GM18505 (cell line): ENCODE measurements around the gene CPNE8.

Source experiments
- ATAC-seq: cut with Tn5 transposase; IDR thresholded peaks from one replicate; pipeline ENCODE4 v1.9.1; 2021; ENCODE audit not compliant: unreplicated experiment
- POLR2A ChIP-seq: IDR thresholded peaks from 4 replicates; pipeline ENCODE4 v1.6.1; 2011; ENCODE audit warnings: borderline replicate concordance; ENCODE audit not compliant: insufficient read depth, insufficient read length; ENCODE audit errors: extremely low read depth

The CPNE8 gene

GRCh38 chr12:38648813-38649212, 256.6 kb downstream of the CPNE8 start:
- TF ChIP-seq POLR2A = no peak
- ATAC-seq = no peak

GRCh38 chr12:38646146-38646545, 259.2 kb downstream of the CPNE8 start:
- ATAC-seq = no peak
- TF ChIP-seq POLR2A = no peak

- no peak for TF ChIP-seq POLR2A
- no peak for ATAC-seq
Measured at GRCh38 chr12:38639625-38640024, 265.8 kb downstream of the CPNE8 start.

- ATAC-seq = no peak
Measured at GRCh38 chr12:38638401-38638800, 267.0 kb downstream of the CPNE8 start.

GRCh38 chr12:38633511-38633910, 271.9 kb downstream of the CPNE8 start:
- ATAC-seq = no peak
- TF ChIP-seq POLR2A = no peak

More at GRCh38 chr12:38638401-38638800, 267.0 kb downstream of the CPNE8 start:
- TF ChIP-seq POLR2A = no peak

GRCh38 chr12:38629064-38629463, 276.3 kb downstream of the CPNE8 start:
- no peak for TF ChIP-seq POLR2A
- no peak for ATAC-seq

DNA sequence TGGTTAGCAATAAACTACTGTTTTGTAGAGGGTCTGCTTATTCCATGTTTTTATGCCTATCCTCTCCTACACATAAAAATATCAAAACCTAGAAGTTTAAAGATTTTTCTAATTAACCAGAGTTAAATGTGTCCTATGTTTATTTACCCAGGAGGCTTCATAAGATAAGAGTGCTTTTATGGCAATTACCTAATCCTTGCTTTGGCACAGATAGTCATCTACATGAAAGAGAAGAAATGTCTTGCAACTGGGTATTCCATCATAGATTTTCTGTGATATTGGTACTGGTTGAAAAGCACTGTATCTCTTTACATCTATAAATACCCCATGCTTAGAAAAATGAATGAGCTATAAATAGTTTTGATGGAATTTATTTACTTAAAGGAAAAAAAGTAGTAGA, 277.1 kb downstream of the CPNE8 start:
- TF ChIP-seq POLR2A = no peak
- ATAC-seq = no peak

DNA sequence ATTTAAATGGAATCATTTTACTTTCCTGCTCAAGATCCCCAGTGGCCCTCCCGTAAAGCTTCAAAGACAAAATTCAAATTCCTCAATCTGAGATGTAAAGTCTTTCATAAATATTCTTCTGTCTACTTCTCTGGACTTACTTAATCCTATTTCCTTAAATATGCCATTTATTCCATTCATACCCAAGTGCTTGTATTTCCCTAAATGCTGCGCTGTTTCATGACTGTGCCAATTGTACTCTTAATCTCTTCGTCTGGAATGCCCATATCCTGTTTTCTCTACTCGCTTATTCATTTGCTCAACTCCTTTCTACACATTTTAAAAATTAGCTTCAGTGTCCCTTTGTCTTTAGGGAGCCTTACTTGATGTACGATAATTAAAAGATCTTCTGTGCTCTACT, 280.1 kb downstream of the CPNE8 start:
- TF ChIP-seq POLR2A = no peak
- no peak for ATAC-seq

DNA sequence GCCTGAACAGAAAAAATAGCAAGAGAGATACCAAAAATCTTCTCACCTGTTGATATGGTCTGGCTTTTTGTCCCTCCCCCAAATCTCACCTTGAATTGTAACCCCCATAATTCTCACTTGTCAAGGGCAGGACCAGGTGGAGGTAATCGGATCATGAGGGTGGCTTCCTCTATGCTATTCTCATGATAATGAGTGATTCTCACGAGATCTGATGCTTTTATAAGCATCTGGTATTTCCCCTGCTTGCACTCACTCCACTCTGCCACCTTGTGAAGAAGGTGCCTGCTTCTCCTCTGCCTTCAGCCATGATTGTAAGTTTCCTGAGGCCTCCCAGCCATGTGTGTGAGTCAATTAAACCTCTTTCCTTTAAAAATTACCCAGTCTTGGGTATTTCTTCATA, 291.2 kb downstream of the CPNE8 start:
- no peak for TF ChIP-seq POLR2A

DNA sequence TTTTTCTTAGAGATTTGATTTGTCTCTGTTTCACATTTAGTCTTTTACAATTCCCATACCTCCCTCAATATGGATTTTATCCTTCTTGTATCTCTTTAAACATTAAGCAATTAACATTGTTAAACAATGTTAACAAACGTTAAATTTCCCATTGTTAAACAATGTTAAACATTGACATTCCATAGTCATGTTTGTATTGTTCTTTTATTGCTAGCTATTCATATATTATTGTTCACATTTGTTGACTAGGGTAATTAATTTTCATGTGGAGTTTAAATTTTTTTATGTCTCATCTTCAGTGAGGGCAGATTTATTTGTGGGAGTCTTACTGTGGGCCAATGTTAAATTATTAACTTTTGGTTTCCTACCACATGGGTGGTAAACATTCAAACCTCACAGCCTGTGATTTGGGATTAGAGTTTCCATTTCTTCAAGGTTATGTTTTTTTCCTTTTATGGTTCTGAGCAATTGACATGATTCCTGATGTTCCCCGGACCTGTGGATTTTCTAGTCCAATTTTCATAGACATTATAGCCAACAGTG, 294.5 kb downstream of the CPNE8 start:
- TF ChIP-seq POLR2A = no peak
- ATAC-seq = no peak

More for the DNA sequence above, 291.2 kb downstream of the CPNE8 start:
- ATAC-seq = no peak

GRCh38 chr12:38607295-38607694, 298.1 kb downstream of the CPNE8 start:
- no peak for TF ChIP-seq POLR2A
- ATAC-seq = no peak
